ENCODE measurements around the gene CFAP298. TPM values are rescaled to one million over a fixed set of nuclear protein-coding genes. Genes with fewer than 3 reads are reported as not detected.

The CFAP298 gene
- total and polyA plus RNA-seq, 9 donors = 18.6 to 39.5 (median 28.0) TPM

- no peak overlapping the region for H3K4me3 ChIP-seq
- DNase-seq = no peak
Observed at GRCh38 chr21:32605469-32605868, 6.7 kb downstream of the CFAP298 start.

GRCh38 chr21:32604464-32604863 is 7.7 kb downstream of the CFAP298 start:
- intact Hi-C loops (cut with DNase I) = loop anchor here in 1 of 4 donors (5.0 kb wide), 1 partner anchor 202 kb away; no protein-coding TSS in a partner anchor
- no peak for TF ChIP-seq CTCF (IDR thresholded peaks at IDR 0.05)
- no peak for TF ChIP-seq POLR2A (IDR thresholded peaks at IDR 0.05)
- no peak for TF ChIP-seq EP300 (IDR thresholded peaks at IDR 0.05)
- Histone ChIP-seq H3K9me3 (no peaks in the 10 kb centered on the region), H3K27ac (no peak overlapping the region), H3K4me3 (no peak overlapping the region), H3K27me3 (no peaks in the 10 kb centered on the region), H3K36me3 (no peaks in the 10 kb centered on the region), H3K4me1 (ENCODE audit: insufficient read depth) (no peaks in the 10 kb centered on the region)
- WGBS, 3 donors = 67 to 75% (median 72%) methylated on average over 8 of the region's 8 CpGs
- no peak for DNase-seq

More at GRCh38 chr21:32605469-32605868, 6.7 kb downstream of the CFAP298 start:
- no peaks in the 10 kb centered on the region for H3K36me3 ChIP-seq
- H3K4me1 ChIP-seq (ENCODE audit: insufficient read depth) = no peaks in the 10 kb centered on the region
- no peaks in the 10 kb centered on the region for H3K27me3 ChIP-seq
- intact Hi-C loops (cut with DNase I) = no loop called here
- no peak overlapping the region for H3K27ac ChIP-seq
- 82 to 89% (median 84%) methylated on average over 8 of the region's 8 CpGs for WGBS, 3 donors
- TF ChIP-seq CTCF (IDR thresholded peaks at IDR 0.05) = no peak
- TF ChIP-seq POLR2A (IDR thresholded peaks at IDR 0.05) = no peak
- TF ChIP-seq EP300 (IDR thresholded peaks at IDR 0.05) = no peak
- H3K9me3 ChIP-seq = no peaks in the 10 kb centered on the region

- 67 to 74% (median 68%) methylated on average over 8 of the region's 8 CpGs for WGBS, 3 donors
- H3K4me3 ChIP-seq = no peak overlapping the region
- no peaks in the 10 kb centered on the region for H3K36me3 ChIP-seq
- DNase-seq = no peak
- no peaks in the 10 kb centered on the region for H3K4me1 ChIP-seq (ENCODE audit: insufficient read depth)
- H3K9me3 ChIP-seq = no peaks in the 10 kb centered on the region
- no peak for TF ChIP-seq POLR2A (IDR thresholded peaks at IDR 0.05)
- TF ChIP-seq EP300 (IDR thresholded peaks at IDR 0.05) = no peak
- TF ChIP-seq CTCF (IDR thresholded peaks at IDR 0.05) = no peak
- intact Hi-C loops (cut with DNase I) = loop anchor here in 2 of 4 donors (2.0 to 5.0 kb wide), 2 partner anchors 200 to 201 kb away; no protein-coding TSS in a partner anchor
- no peaks in the 10 kb centered on the region for H3K27me3 ChIP-seq
- H3K27ac ChIP-seq = no peak overlapping the region
Observed at GRCh38 chr21:32603131-32603530, 9.0 kb downstream of the CFAP298 start.

GRCh38 chr21:32602099-32602498 is 10.1 kb downstream of the CFAP298 start:
- TF ChIP-seq EP300 (IDR thresholded peaks at IDR 0.05) (no peak), POLR2A (IDR thresholded peaks at IDR 0.05) (no peak), CTCF (IDR thresholded peaks at IDR 0.05) (no peak)
- 94% methylated on average over 6 of the region's 6 CpGs for WGBS, 3 donors
- DNase-seq = no peak
- no peaks in the 10 kb centered on the region for H3K9me3 ChIP-seq
- no peaks in the 10 kb centered on the region for H3K36me3 ChIP-seq
- no peak overlapping the region for H3K4me3 ChIP-seq
- intact Hi-C loops (cut with DNase I) = loop anchor here in 2 of 4 donors (2.0 to 5.0 kb wide), 2 partner anchors 199 to 200 kb away; no protein-coding TSS in a partner anchor
- no peaks in the 10 kb centered on the region for H3K27me3 ChIP-seq
- no peak overlapping the region for H3K27ac ChIP-seq
- no peaks in the 10 kb centered on the region for H3K4me1 ChIP-seq (ENCODE audit: insufficient read depth)

Data from ovary (tissue), 9 donors.